Smooth muscle cell (in vitro differentiated cells): ENCODE measurements around the gene PAQR9. TPM values are rescaled to one million over a fixed set of nuclear protein-coding genes. Genes with fewer than 3 reads are reported as not detected.

Source experiments
- DNase-seq: peaks from one replicate; lab custom pipeline; 2025; ENCODE audit not compliant: unreplicated experiment; lab: John Stamatoyannopoulos, UW
- H2AFZ ChIP-seq: fragments of 200-600 bp; sonication (generic); 2 replicates; pipeline ENCODE4 v1.6.0; 2016; ENCODE audit warnings: antibody characterized with exemption, low read depth, mild to moderate bottlenecking
- H3F3A ChIP-seq: fragments of 200-600 bp; sonication (generic); 2 replicates; pipeline ENCODE4 v1.6.0; 2017; ENCODE audit warnings: antibody characterized with exemption, low read depth
- H3K27ac ChIP-seq: fragments of 200-600 bp; sonication (generic); 2 replicates; pipeline ENCODE4 v1.5.1; 2016; ENCODE audit warnings: low read depth, mild to moderate bottlenecking
- H3K27me3 ChIP-seq: fragments of 200-600 bp; sonication (generic); 2 replicates; pipeline ENCODE4 v1.6.1; 2016; ENCODE audit warnings: low read depth, mild to moderate bottlenecking
- H3K36me3 ChIP-seq: fragments of 200-600 bp; sonication (generic); 2 replicates; pipeline ENCODE4 v1.5.1; 2016; ENCODE audit warnings: low read depth
- H3K4me1 ChIP-seq: fragments of 200-600 bp; sonication (generic); 2 replicates; pipeline ENCODE4 v1.5.1; 2016; ENCODE audit warnings: low read depth
- H3K4me2 ChIP-seq: fragments of 200-600 bp; sonication (generic); 2 replicates; pipeline ENCODE4 v1.6.0; 2016; ENCODE audit warnings: mild to moderate bottlenecking
- H3K4me3 ChIP-seq: fragments of 200-600 bp; sonication (generic); 2 replicates; pipeline ENCODE4 v1.5.1; 2016; ENCODE audit warnings: mild to moderate bottlenecking
- H3K79me2 ChIP-seq: fragments of 200-600 bp; sonication (generic); 2 replicates; pipeline ENCODE4 v1.6.0; 2016; ENCODE audit warnings: low read depth, mild to moderate bottlenecking
- H3K9ac ChIP-seq: fragments of 200-600 bp; sonication (generic); 2 replicates; pipeline ENCODE4 v1.6.0; 2016; ENCODE audit warnings: low read depth
- H3K9me3 ChIP-seq: fragments of 200-600 bp; sonication (generic); replicated peaks from 2 replicates; pipeline ENCODE4 v1.5.1; 2016; ENCODE audit warnings: low read depth
- H4K20me1 ChIP-seq: fragments of 200-600 bp; sonication (generic); 2 replicates; pipeline ENCODE4 v1.6.0; 2016; ENCODE audit warnings: low read depth
- CTCF ChIP-seq: fragments of 200-600 bp; sonication (generic); IDR thresholded peaks from 2 replicates; pipeline ENCODE4 v1.5.1; 2017; ENCODE audit warnings: borderline replicate concordance, mild to moderate bottlenecking, antibody characterized with exemption; ENCODE audit not compliant: insufficient read depth, poor library complexity, severe bottlenecking
- WGBS: methylation state at CpG from one replicate; pipeline ENCODE4 v1.1.7; 2016; ENCODE audit warnings: low lambda C conversion rate; 5-methylcytosine and 5-hydroxymethylcytosine counted together
- polyA plus RNA-seq: library from polyadenylated mRNA; unstranded; fragments of >200 nt; fragmentation: Nextera tagmentation; extraction: Ambion mirVana; gene quantifications from 2 replicates; pipeline ENCODE4 v1.2.1, GENCODE V29; 2016
- total RNA-seq: library from RNA; depleted of rRNA; stranded (reverse); fragments of >200 nt; gene quantifications from 2 replicates; pipeline ENCODE4 v1.2.3, GENCODE V29; 2014

The PAQR9 gene
- total and polyA plus RNA-seq, 2 experiments from 2014 or later = 0.13 to 1.0 TPM

DNA sequence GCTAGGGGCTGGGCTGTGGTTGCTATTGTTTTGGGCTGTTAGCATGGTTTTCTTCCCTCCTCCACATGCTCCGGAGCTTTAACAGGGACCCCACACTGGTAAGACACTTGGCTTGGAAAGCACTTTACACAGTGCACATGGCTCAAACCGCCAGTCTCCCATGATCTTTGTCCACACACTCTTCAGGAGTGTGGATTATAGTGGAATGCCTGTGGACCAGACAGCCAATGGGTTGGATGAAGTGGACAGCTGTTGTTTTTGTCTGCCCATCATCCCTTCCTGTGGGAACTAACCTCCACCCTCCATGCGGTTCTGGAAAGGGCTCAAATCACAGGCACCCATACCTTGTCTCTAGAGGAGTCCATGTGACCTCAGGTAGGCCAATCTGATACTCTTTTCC is 10.0 kb downstream of the PAQR9 start:
- Histone ChIP-seq H3K27me3 (no peaks in the 10 kb centered on the region), H3K4me1 (no peaks in the 10 kb centered on the region), H3F3A (no peaks in the 10 kb centered on the region), H3K27ac (no peak overlapping the region), H3K9me3 (no peaks in the 10 kb centered on the region), H3K79me2 (no peaks in the 10 kb centered on the region), H2AFZ (no peak overlapping the region), H4K20me1 (no peaks in the 10 kb centered on the region), H3K4me3 (no peak overlapping the region), H3K36me3 (no peaks in the 10 kb centered on the region), H3K4me2 (no peak overlapping the region), H3K9ac (no peak overlapping the region)
- WGBS = 95% methylated on average over 3 of the region's 3 CpGs
- no peak for TF ChIP-seq CTCF
- no peak for DNase-seq

DNA sequence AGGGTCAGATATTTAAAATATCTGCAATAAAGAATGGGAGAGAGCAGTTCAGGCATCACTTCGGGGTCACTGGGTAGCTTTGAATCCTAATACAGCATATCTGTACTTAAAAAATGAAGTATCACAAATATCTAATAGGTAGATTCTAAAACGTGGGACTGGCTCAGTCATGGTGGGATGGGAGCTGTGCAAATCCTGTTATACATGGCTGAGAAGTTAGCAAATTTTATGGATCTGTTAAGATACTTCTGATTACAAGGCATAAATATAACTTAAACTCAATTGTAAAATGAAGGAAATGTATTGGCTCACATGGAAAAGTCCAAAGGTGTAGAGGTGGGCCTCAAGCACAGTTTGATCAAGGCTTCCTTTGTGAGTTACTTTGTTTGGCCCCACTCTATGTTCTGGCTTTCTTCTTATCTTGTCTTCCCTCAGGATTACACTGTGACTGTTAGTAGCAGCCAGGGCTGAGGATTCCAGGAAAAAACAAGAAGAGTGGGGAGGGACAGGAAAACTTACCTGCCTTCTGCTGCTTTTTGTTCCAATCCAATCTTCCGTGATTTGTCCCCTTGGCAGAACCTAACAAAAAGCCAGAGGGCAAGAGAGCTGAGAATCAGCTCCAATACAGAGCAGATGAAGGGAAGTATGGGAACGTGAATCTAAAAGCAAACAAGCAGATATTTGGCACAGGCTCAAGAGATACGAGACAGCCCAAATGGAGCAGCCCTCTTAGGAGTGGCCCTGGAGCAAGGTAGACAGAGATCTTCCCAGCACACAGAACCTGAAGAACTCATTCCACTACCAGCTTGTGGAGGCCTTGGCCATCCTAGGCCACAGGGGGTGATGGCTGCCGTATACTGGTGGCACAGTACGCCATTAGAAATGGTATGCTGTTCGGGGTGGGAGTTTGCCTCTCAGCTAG is 10.9 kb downstream of the PAQR9 start:
- Histone ChIP-seq H3F3A (no peaks in the 10 kb centered on the region), H3K9me3 (no peaks in the 10 kb centered on the region), H3K27me3 (no peaks in the 10 kb centered on the region), H3K4me2 (no peak overlapping the region), H3K4me3 (no peak overlapping the region), H2AFZ (no peak overlapping the region), H4K20me1 (no peaks in the 10 kb centered on the region), H3K4me1 (no peaks in the 10 kb centered on the region), H3K27ac (no peak overlapping the region), H3K79me2 (no peaks in the 10 kb centered on the region), H3K36me3 (no peaks in the 10 kb centered on the region), H3K9ac (no peak overlapping the region)
- no peak for TF ChIP-seq CTCF
- 92% methylated on average over 8 of the region's 8 CpGs for WGBS
- no peak for DNase-seq

GRCh38 chr3:142951794-142952193 is 11.7 kb downstream of the PAQR9 start:
- no peak overlapping the region for H3K9ac ChIP-seq
- no peaks in the 10 kb centered on the region for H4K20me1 ChIP-seq
- no peaks in the 10 kb centered on the region for H3K36me3 ChIP-seq
- H3K27me3 ChIP-seq = no peaks in the 10 kb centered on the region
- no peak overlapping the region for H3K27ac ChIP-seq
- H3K4me1 ChIP-seq = no peaks in the 10 kb centered on the region
- DNase-seq = no peak
- no peak overlapping the region for H2AFZ ChIP-seq
- no peaks in the 10 kb centered on the region for H3K9me3 ChIP-seq
- no peaks in the 10 kb centered on the region for H3K79me2 ChIP-seq
- H3K4me2 ChIP-seq = no peak overlapping the region
- no peak for TF ChIP-seq CTCF
- no peak overlapping the region for H3K4me3 ChIP-seq
- 93% methylated on average over 2 of the region's 2 CpGs for WGBS
- H3F3A ChIP-seq = no peaks in the 10 kb centered on the region

- H3K9ac ChIP-seq = no peak overlapping the region
- no peaks in the 10 kb centered on the region for H3K9me3 ChIP-seq
- TF ChIP-seq CTCF = no peak
- no peak overlapping the region for H3K4me3 ChIP-seq
- no peaks in the 10 kb centered on the region for H4K20me1 ChIP-seq
- no peaks in the 10 kb centered on the region for H3K79me2 ChIP-seq
- H3K27me3 ChIP-seq = no peaks in the 10 kb centered on the region
- DNase-seq = no peak
- H3F3A ChIP-seq = no peaks in the 10 kb centered on the region
- no peaks in the 10 kb centered on the region for H3K4me1 ChIP-seq
- no peak overlapping the region for H3K27ac ChIP-seq
- no peak overlapping the region for H2AFZ ChIP-seq
- no peaks in the 10 kb centered on the region for H3K36me3 ChIP-seq
- H3K4me2 ChIP-seq = no peak overlapping the region
- WGBS = 88% methylated on average over 1 of the region's 1 CpG
These were observed 12.5 kb downstream of the PAQR9 start for GRCh38 chr3:142950972-142951371.
